Measurements from ENCODE around the gene DNAH8.

The DNAH8 gene

GRCh38 chr6:39026175-39026574, 311.1 kb downstream of the DNAH8 start:
- no peak for DNase-seq

GRCh38 chr6:39029156-39030011, 314.3 kb downstream of the DNAH8 start:
- DNase-seq = no peak

GRCh38 chr6:39035681-39036080, 320.6 kb downstream of the DNAH8 start:
- no peak for DNase-seq

GRCh38 chr6:39037082-39037508, 322.0 kb downstream of the DNAH8 start:
- no peak for DNase-seq

- no peak for DNase-seq
Observed at GRCh38 chr6:39037707-39038106, 322.6 kb downstream of the DNAH8 start.

- no peak for DNase-seq
Observed at GRCh38 chr6:39040080-39040673, 325.1 kb downstream of the DNAH8 start.

GRCh38 chr6:39041072-39041471, 326.0 kb downstream of the DNAH8 start:
- no peak for DNase-seq

- no peak for DNase-seq
Observed at GRCh38 chr6:39043776-39044175, 328.7 kb downstream of the DNAH8 start.

- DNase-seq = no peak
Observed at GRCh38 chr6:39044181-39044580, 329.1 kb downstream of the DNAH8 start.

GRCh38 chr6:39047434-39048327, 332.6 kb downstream of the DNAH8 start:
- no peak for DNase-seq

- no peak for DNase-seq
Observed at GRCh38 chr6:39048481-39049399, 333.6 kb downstream of the DNAH8 start, which contains the start of gene GLP1R. Gene GLP1R (plus strand): TSS chr6:39048781. CDS start chr6:39048841, 60 bp downstream.

GRCh38 chr6:39049575-39050283, 334.6 kb downstream of the DNAH8 start:
- no peak for DNase-seq

- no peak for DNase-seq
Observed at GRCh38 chr6:39050453-39051112, 335.5 kb downstream of the DNAH8 start.

GRCh38 chr6:39051399-39052122, 336.4 kb downstream of the DNAH8 start:
- DNase-seq = no peak

- no peak for DNase-seq
Observed at GRCh38 chr6:39053016-39053624, 338.0 kb downstream of the DNAH8 start.

GRCh38 chr6:39053854-39054576, 338.9 kb downstream of the DNAH8 start:
- DNase-seq = no peak

GRCh38 chr6:39054577-39055142, 339.5 kb downstream of the DNAH8 start:
- no peak for DNase-seq

GRCh38 chr6:39055661-39056060, 340.6 kb downstream of the DNAH8 start:
- DNase-seq = no peak

GRCh38 chr6:39056191-39056590, 341.1 kb downstream of the DNAH8 start:
- no peak for DNase-seq
